Endothelial cell (in vitro differentiated cells): ENCODE results near the gene MALAT1. TPM values are rescaled to one million over a fixed set of nuclear protein-coding genes. Genes with fewer than 3 reads are reported as not detected.
"Not testable (repeated sequence)": the region's sequence is repeated elsewhere in the genome, so short reads cannot be mapped to it uniquely, and the experiment has no call there.

Source experiments
- DNase-seq: peaks from one replicate; pipeline ENCODE4 v3.0.0; 2021; ENCODE audit warnings: low spot score
- H3K27ac Mint-ChIP-seq: one replicate; pipeline ENCODE4 v1.8.0; 2021; ENCODE audit warnings: mixed read lengths, inconsistent platforms; ENCODE audit not compliant: unreplicated experiment
- H3K27me3 Mint-ChIP-seq: one replicate; pipeline ENCODE4 v1.8.0; 2021; ENCODE audit warnings: mild to moderate bottlenecking, moderate library complexity, mixed read lengths, inconsistent platforms; ENCODE audit not compliant: unreplicated experiment
- H3K36me3 Mint-ChIP-seq: one replicate; pipeline ENCODE4 v1.8.0; 2021; ENCODE audit warnings: mild to moderate bottlenecking, low read depth, mixed read lengths, inconsistent platforms; ENCODE audit not compliant: unreplicated experiment
- H3K4me1 Mint-ChIP-seq: one replicate; pipeline ENCODE4 v1.8.0; 2021; ENCODE audit warnings: mild to moderate bottlenecking, mixed read lengths, inconsistent platforms; ENCODE audit not compliant: unreplicated experiment
- H3K4me3 Mint-ChIP-seq: one replicate; pipeline ENCODE4 v1.8.0; 2021; ENCODE audit warnings: mild to moderate bottlenecking, mixed read lengths, inconsistent platforms; ENCODE audit not compliant: unreplicated experiment
- H3K9me3 Mint-ChIP-seq: one replicate; pipeline ENCODE4 v1.8.0; 2021; ENCODE audit warnings: mixed read lengths, inconsistent platforms; ENCODE audit not compliant: unreplicated experiment
- total RNA-seq: library from RNA; stranded (reverse); fragmentation: NEBNext Ultra II Directional; extraction: Animal tissue kit (Norgen Biotek cat#: 25700); gene quantifications from one replicate; pipeline ENCODE4 v1.2.1, GENCODE V29; 2021; ENCODE audit not compliant: unreplicated experiment
- TF ChIP-seq, protein P1 (sequence below): fragments of 200-600 bp; sonication (generic); IDR thresholded peaks from one replicate; pipeline ENCODE4 v1.5.0; 2021; ENCODE audit warnings: antibody characterized with exemption; ENCODE audit not compliant: unreplicated experiment

MALAT1 gene
- total RNA-seq, 1 donor from 2014 or later: 4,747 TPM

DNA sequence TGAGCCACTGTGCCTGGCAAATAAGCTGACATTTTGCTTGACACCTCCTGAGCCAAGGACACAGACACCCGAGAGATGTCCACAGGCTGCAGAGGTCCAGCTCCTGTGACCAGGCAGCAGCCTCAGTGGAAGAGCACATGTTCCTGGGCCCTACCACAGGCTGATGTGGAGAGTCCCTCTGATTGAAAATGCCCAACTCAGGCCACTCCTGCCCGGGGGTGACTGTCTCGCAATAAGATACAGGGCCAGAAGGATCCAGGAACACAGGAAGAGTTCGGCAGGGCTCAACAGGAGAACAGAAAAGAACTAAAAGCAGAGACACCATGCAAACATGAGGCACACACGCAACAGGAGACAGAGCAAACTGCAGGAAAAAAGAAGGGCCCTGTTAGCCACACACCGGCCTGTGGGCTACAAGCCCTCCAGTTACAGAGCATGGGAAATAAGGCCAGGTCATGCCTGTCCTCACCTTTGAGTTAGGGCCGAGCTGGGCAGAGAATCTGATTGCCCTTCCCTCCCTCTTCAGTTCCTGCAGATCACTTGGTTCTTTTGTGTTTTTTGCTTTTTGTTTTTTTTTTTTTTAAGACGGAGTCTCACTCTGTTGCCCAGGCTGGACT lies 28.3 kb upstream of the MALAT1 start:
- Mint-ChIP-seq H3K27me3 (peaks cover 2% of the 10 kb centered on the region), H3K4me1 (peaks cover 5% of the 10 kb centered on the region), H3K4me3 (no peak overlapping the region), H3K9me3 (no peaks in the 10 kb centered on the region), H3K36me3 (no peaks in the 10 kb centered on the region), H3K27ac (no peak overlapping the region)
- TF ChIP-seq, protein P1, sequence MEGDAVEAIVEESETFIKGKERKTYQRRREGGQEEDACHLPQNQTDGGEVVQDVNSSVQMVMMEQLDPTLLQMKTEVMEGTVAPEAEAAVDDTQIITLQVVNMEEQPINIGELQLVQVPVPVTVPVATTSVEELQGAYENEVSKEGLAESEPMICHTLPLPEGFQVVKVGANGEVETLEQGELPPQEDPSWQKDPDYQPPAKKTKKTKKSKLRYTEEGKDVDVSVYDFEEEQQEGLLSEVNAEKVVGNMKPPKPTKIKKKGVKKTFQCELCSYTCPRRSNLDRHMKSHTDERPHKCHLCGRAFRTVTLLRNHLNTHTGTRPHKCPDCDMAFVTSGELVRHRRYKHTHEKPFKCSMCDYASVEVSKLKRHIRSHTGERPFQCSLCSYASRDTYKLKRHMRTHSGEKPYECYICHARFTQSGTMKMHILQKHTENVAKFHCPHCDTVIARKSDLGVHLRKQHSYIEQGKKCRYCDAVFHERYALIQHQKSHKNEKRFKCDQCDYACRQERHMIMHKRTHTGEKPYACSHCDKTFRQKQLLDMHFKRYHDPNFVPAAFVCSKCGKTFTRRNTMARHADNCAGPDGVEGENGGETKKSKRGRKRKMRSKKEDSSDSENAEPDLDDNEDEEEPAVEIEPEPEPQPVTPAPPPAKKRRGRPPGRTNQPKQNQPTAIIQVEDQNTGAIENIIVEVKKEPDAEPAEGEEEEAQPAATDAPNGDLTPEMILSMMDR: no peak
- no peak for DNase-seq

DNA sequence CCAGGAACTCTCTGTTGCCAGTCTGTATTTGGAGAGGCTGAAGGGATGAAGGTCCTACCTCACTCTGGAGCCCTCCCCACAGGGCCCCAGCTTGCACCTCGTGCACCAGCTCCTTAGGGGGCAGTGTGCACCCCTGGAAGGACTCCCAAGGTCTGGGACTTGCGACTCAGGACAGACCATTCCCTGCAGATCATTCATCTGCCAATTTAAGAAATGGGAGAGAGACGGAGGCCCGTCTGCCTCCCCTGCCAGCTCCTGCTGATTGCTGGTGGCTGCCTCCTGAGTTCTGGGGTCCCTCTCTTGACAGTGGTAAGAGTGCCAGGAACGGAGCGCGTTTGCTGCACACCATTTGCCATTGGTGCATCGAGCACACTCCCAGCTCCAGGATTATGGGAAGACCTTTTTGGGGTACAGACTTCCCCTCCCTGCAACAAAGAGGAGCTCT lies 27.4 kb upstream of the MALAT1 start:
- no peaks in the 10 kb centered on the region for H3K9me3 Mint-ChIP-seq
- no peaks in the 10 kb centered on the region for H3K27me3 Mint-ChIP-seq
- no peak overlapping the region for H3K27ac Mint-ChIP-seq
- H3K4me1 Mint-ChIP-seq: peaks cover 7% of the 10 kb centered on the region
- TF ChIP-seq, protein P1: peak; percentile 12
- no peak overlapping the region for H3K4me3 Mint-ChIP-seq
- DNase-seq: peak; percentile 56
- H3K36me3 Mint-ChIP-seq: no peaks in the 10 kb centered on the region

DNA sequence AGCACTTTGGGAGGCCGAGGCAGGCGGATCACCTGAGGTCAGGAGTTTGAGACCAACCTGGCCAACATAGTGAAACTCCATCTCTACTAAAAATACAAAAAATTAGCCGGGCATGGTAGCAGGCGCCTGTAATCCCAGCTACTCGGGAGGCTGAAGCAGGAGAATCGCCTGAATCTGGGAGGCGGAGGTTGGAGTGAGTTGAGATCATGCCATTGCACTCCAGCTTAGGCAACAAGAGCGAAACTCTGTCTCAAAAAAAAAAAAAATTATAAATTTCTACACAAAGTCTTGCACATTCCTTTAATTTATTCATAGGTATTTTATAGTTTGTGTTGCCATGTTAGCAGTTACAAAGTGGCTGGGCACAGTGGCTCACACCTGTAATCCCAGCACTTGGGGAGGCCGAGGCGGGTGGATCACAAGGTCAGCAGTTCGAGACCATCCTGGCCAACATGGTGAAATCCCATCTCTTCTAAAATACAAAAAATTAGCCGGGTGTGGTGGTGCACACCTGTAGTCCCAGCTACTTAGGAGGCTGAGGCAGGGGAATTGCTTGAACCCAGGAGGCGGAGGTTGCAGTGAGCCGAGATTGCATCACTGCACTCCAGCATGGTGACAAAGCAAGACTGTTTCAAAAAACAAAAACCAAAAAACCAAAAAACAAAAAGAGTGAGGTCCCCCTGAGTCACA lies 26.1 kb upstream of the MALAT1 start:
- not testable (repeated sequence) for H3K4me3 Mint-ChIP-seq, DNase-seq, H3K27ac Mint-ChIP-seq, H3K27me3 Mint-ChIP-seq, H3K36me3 Mint-ChIP-seq, H3K9me3 Mint-ChIP-seq
- peaks cover 13% of the 10 kb centered on the region for H3K4me1 Mint-ChIP-seq

DNA sequence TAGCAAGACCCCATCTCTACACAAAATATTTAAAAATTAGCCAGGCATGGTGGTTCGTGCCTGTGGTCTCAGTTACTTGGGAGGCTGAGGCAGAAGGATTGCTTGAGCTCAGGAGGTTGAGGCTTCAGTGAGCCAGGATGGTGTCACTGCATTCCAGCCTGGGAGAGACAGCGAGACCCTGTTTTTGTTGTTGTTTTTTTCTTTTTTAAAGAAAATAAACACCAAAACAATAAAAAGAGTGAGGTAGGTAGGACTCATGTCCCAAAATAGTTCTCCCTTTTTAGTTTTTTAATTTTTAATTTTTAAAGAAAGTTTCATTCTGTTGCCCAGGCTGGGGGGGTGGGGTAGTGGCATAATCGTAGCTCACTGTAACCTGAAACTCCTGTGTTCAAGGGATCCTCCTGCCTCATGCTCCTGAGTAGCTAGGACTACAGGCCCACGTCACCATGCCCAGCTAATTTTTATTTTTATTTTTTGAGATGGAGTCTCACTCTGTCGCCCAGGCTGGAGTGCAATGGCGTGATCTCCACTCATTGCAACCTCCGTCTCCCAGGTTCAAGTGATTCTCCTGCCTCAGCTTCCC lies 25.5 kb upstream of the MALAT1 start:
- Mint-ChIP-seq H3K36me3 (no peaks in the 10 kb centered on the region), H3K4me1 (peaks cover 14% of the 10 kb centered on the region), H3K27ac (no peak overlapping the region), H3K27me3 (peaks cover 2% of the 10 kb centered on the region), H3K9me3 (no peaks in the 10 kb centered on the region), H3K4me3 (no peak overlapping the region)
- TF ChIP-seq, protein P1: no peak
- no peak for DNase-seq

DNA sequence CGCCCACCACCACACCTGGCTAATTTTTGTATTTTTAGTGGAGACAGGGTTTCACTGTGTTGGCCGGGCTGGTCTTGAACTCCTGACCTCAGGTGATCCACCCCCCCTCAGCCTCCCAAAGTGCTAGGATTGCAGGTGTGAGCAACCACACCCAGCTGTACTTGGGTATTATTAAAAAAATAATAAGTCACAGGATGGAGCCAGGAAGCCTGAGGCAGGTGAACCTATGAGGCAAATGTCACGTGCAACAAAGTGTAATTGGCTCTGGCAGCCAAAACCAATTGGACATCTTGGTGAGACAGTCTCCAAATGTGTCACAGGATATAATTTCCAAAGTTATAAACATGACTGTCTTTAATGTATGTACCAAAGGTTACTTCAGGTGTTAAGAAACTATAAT lies 24.0 kb upstream of the MALAT1 start:
- H3K4me1 Mint-ChIP-seq: peaks cover 14% of the 10 kb centered on the region
- DNase-seq: no peak

More for the DNA sequence above, 24.0 kb upstream of the MALAT1 start:
- Mint-ChIP-seq H3K4me3 (no peak overlapping the region), H3K9me3 (no peaks in the 10 kb centered on the region), H3K36me3 (no peaks in the 10 kb centered on the region), H3K27me3 (peaks cover 2% of the 10 kb centered on the region), H3K27ac (no peak overlapping the region)
- TF ChIP-seq, protein P1: no peak
